Mucosa of rectum (tissue), 2 donors: ENCODE measurements around the gene PLAAT4.

Source experiments
- H3K27ac ChIP-seq, 2 donors: one replicate each; pipeline ENCODE4 v1.7.0; 2013; ENCODE audit warnings: inconsistent platforms in 2 of 2, low read depth in 2 of 2, low read length in 2 of 2
- H3K27me3 ChIP-seq, 2 donors: one replicate each; pipeline ENCODE4 v1.7.0; 2013; ENCODE audit warnings: low read length in 2 of 2; ENCODE audit not compliant: control insufficient read depth in 2 of 2, insufficient read depth in 2 of 2
- H3K36me3 ChIP-seq, 2 donors: one replicate each; pipeline ENCODE4 v1.7.0; 2013; ENCODE audit warnings: low read length in 2 of 2; ENCODE audit not compliant: control insufficient read depth in 2 of 2, insufficient read depth in 2 of 2
- H3K4me1 ChIP-seq, 2 donors: one replicate each; pipeline ENCODE4 v1.7.0; 2013; ENCODE audit warnings: low read length in 2 of 2, mild to moderate bottlenecking in 1 of 2; ENCODE audit not compliant: control insufficient read depth in 2 of 2, insufficient read depth in 2 of 2
- H3K4me3 ChIP-seq, 2 donors: one replicate each; pipeline ENCODE4 v1.7.0; 2013; ENCODE audit warnings: low read length in 2 of 2
- H3K9ac ChIP-seq, 2 donors: one replicate each; pipeline ENCODE4 v1.7.0; 2013; ENCODE audit warnings: low read length in 2 of 2, low read depth in 1 of 2, mild to moderate bottlenecking in 1 of 2
- H3K9me3 ChIP-seq, 2 donors: one replicate each; pipeline ENCODE4 v1.7.0; 2013; ENCODE audit warnings: low read length in 2 of 2; ENCODE audit not compliant: control insufficient read depth in 2 of 2
- donor health status: healthy.
- donor health status: Normal muscosa, but diverticular disease.

Gene PLAAT4

DNA sequence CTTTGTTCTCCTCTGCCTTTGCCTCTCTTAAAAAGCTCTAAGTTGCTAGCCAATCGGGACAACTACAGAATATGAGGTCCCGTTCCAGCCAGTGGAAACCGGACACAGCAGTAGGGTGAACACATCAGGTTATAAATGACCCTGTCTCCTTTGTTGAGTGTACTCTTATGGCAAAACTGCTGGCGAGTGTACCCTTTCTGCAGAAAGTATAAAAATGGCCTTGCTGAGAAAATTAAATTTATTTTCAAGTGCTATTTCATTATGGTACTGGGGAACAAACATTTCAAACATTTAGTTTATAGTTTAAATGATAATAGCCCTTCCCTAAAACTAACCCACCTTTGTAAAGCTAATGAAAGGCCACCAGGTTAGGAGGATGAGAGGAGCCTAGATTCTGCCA is 36.7 kb upstream of the PLAAT4 start:
- no peak overlapping the region for H3K9ac ChIP-seq
- no peaks in the 10 kb centered on the region for H3K4me1 ChIP-seq
- no peak overlapping the region for H3K27ac ChIP-seq
- H3K9me3 ChIP-seq: peaks cover 2% of the 10 kb centered on the region in 2 donors
- H3K4me3 ChIP-seq: no peak overlapping the region
- no peaks in the 10 kb centered on the region for H3K27me3 ChIP-seq
- no peaks in the 10 kb centered on the region for H3K36me3 ChIP-seq

DNA sequence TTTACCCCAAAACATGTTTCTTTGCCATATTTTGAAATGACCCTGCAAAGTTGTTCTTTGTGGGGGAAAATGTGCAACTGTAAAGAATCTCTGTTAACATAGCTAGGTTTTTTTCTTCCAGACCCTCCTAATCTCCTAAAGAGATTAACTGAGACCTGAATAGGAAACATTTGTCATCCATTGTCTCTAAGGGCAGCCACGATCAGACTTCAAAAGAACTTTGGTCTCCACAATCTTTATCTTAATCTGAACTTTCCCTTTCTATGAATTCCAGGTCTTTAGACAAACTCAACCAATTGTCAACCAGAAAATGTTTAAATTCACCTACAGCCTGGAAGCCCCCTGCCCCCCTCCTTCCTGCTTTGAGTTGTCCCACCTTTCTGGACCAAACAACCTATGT is 35.4 kb upstream of the PLAAT4 start:
- H3K27ac ChIP-seq: no peak overlapping the region
- H3K4me1 ChIP-seq: no peaks in the 10 kb centered on the region
- H3K36me3 ChIP-seq: no peaks in the 10 kb centered on the region
- no peak overlapping the region for H3K9ac ChIP-seq
- H3K9me3 ChIP-seq: peaks cover 2% of the 10 kb centered on the region in 2 donors
- H3K4me3 ChIP-seq: no peak overlapping the region
- no peaks in the 10 kb centered on the region for H3K27me3 ChIP-seq

- H3K9me3 ChIP-seq: peaks cover 2% of the 10 kb centered on the region in 2 donors
- no peak overlapping the region for H3K27ac ChIP-seq
- no peaks in the 10 kb centered on the region for H3K36me3 ChIP-seq
- no peak overlapping the region for H3K9ac ChIP-seq
- no peaks in the 10 kb centered on the region for H3K4me1 ChIP-seq
- no peak overlapping the region for H3K4me3 ChIP-seq
- peaks cover 0 to 1% of the 10 kb centered on the region in 2 donors for H3K27me3 ChIP-seq
These were observed 34.3 kb upstream of the PLAAT4 start for GRCh38 chr11:63502252-63502820.

- H3K9me3 ChIP-seq: peaks cover 2% of the 10 kb centered on the region in 2 donors
These were observed 33.1 kb upstream of the PLAAT4 start for GRCh38 chr11:63503492-63503891.

DNA sequence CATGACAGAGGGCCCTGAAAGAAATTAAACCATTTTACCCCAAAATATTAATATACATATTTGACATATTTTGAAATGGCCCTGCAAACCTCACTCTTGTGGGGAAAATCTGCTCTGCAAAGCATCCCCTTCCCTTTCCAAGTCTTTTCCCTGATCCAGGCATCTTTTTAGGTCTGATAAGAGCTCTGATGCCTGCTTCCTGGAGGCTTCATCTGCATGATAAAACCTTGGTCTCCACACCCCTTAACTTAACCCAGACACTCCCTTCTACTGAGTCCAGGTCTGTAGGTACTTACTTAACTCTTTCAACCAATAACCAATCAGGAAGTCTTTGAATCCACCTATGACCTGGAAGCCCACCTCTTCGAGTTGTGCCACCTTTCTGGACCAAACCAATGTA is 32.6 kb upstream of the PLAAT4 start:
- H3K36me3 ChIP-seq: no peaks in the 10 kb centered on the region
- no peak overlapping the region for H3K27ac ChIP-seq
- no peaks in the 10 kb centered on the region for H3K4me1 ChIP-seq
- peaks cover 2% of the 10 kb centered on the region in 2 donors for H3K9me3 ChIP-seq
- no peak overlapping the region for H3K4me3 ChIP-seq
- peaks cover 0 to 1% of the 10 kb centered on the region in 2 donors for H3K27me3 ChIP-seq
- no peak overlapping the region for H3K9ac ChIP-seq

More at GRCh38 chr11:63503492-63503891, 33.1 kb upstream of the PLAAT4 start:
- no peak overlapping the region for H3K4me3 ChIP-seq
- no peak overlapping the region for H3K9ac ChIP-seq
- H3K27me3 ChIP-seq: peaks cover 0 to 1% of the 10 kb centered on the region in 2 donors
- H3K4me1 ChIP-seq: no peaks in the 10 kb centered on the region
- H3K36me3 ChIP-seq: no peaks in the 10 kb centered on the region
- peak overlapping the region in 1 of 2 donors; percentile 9 for H3K27ac ChIP-seq

DNA sequence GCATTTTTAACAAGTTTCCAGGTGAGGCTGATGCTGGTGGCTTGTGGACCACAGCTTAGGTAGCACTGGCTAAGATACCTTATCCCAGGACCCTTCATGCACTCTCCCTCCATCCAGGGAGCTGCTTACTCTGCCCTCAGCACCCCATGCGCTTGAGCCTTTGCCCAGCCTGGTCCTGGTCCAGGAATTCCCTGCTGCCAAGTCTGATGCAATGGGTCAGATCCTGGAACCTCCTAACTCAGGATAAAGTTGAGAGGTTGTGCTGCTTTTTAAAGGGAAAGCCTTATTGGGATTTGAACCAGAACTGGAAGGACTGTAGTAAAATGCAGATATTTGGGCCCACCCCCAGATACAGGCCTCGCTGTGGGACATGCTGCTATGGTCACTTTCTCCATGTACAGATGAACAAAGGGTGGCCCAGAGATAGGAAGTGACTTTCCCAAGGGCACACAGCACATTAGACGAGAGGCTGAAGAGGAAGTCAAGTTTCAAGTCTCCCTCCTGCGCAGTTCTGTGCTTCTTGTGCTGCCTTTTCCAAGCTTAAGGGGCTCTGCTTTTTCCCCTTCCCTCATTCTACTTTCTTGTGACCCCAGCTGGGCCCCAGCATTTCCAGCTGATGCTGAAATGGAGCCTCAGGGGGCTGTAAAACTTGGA is 31.5 kb upstream of the PLAAT4 start:
- H3K4me3 ChIP-seq: no peak overlapping the region
- no peak overlapping the region for H3K9ac ChIP-seq
- H3K27ac ChIP-seq: no peak overlapping the region
- H3K4me1 ChIP-seq: no peaks in the 10 kb centered on the region
- no peaks in the 10 kb centered on the region for H3K36me3 ChIP-seq
- H3K27me3 ChIP-seq: peaks cover 0 to 1% of the 10 kb centered on the region in 2 donors
- H3K9me3 ChIP-seq: no peaks in the 10 kb centered on the region

DNA sequence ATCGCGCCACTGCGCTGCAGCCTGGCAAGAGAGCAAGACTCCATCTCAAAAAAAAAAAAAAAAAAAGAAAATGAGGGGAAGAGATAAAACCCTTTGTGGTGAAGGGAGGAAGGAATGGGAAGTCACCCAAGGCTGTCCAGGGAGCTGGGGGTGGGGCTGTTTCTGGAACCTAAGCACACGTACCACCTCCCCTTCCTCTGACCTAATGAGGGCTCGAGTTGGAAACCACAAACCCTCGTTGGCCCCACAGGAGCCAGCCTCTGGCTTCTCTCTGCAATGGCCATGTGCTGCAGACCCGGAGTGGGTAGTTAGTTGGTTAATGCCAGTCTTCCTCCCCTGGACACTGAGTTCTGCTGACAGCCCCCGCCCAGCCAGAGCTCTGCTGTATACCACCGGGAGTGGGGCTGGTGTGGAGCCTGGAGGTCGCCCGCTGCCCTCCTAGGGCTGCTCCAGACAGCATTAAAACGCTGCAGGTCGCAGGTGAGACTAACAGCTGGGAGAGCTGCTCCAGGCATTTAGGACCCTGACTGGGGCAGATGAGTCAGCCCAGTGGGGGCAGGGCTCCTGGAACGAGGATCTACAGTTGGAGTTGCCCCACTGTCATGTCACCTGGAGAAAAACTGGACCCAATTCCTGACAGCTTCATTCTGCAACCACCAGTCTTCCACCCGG is 30.6 kb upstream of the PLAAT4 start, which contains the start of gene LGALS12:
Gene LGALS12 (plus strand): TSS at position 228 of the 672 bp plus-strand sequence. CDS start 375 bp downstream, at position 603.
- H3K9me3 ChIP-seq: no peaks in the 10 kb centered on the region
- no peak within 1 kb of the TSS for H3K4me3 ChIP-seq
- no peak within 1 kb of the TSS for H3K27ac ChIP-seq
- H3K27me3 ChIP-seq: peaks cover 0 to 1% of the 10 kb centered on the region in 2 donors
- H3K9ac ChIP-seq: no peak within 1 kb of the TSS
- H3K36me3 ChIP-seq: no peaks in the 10 kb centered on the region
- H3K4me1 ChIP-seq: no peaks in the 10 kb centered on the region

GRCh38 chr11:63506876-63507275 is 29.7 kb upstream of the PLAAT4 start:
- Histone ChIP-seq H3K4me1 (no peaks in the 10 kb centered on the region), H3K27me3 (peaks cover 0 to 1% of the 10 kb centered on the region in 2 donors), H3K36me3 (no peaks in the 10 kb centered on the region), H3K27ac (no peak overlapping the region), H3K9ac (no peak overlapping the region), H3K9me3 (no peaks in the 10 kb centered on the region), H3K4me3 (no peak overlapping the region)

DNA sequence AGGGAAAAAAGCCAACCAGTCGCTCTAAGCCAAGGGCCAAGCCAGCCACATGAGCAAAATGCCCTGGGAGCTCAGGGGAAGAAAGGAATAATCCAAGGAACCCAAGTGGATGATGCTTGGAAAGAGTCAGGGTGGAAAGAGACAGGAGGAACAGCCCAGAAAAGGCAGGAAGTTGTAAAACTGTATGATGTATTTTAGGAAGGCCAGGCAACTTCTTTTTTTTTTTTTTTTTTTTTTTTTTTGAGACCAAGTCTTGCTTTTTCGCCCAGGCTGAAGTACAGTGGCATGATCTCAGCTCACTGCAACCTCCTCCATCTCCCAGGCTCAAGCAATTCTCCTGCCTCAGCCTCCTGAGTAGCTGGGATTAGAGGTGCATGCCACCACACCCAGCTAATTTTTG is 29.1 kb upstream of the PLAAT4 start:
- no peak overlapping the region for H3K4me3 ChIP-seq
- H3K36me3 ChIP-seq: no peaks in the 10 kb centered on the region
- no peak overlapping the region for H3K27ac ChIP-seq
- peaks cover 0 to 1% of the 10 kb centered on the region in 2 donors for H3K27me3 ChIP-seq
- H3K4me1 ChIP-seq: no peaks in the 10 kb centered on the region
- H3K9me3 ChIP-seq: no peaks in the 10 kb centered on the region
- no peak overlapping the region for H3K9ac ChIP-seq

GRCh38 chr11:63508009-63508408 is 28.6 kb upstream of the PLAAT4 start:
- Histone ChIP-seq H3K4me3 (no peak overlapping the region), H3K27me3 (peaks cover 0 to 1% of the 10 kb centered on the region in 2 donors), H3K9me3 (no peaks in the 10 kb centered on the region), H3K9ac (no peak overlapping the region), H3K27ac (no peak overlapping the region), H3K4me1 (no peaks in the 10 kb centered on the region), H3K36me3 (no peaks in the 10 kb centered on the region)
